Parathyroid adenoma (tissue), 2 donors: ENCODE results near the gene ZNF529.

Experiments used
- H2AFZ ChIP-seq: fragments of 300-600 bp; sonication (generic); one replicate; pipeline ENCODE4 v1.7.0; 2017; ENCODE audit warnings: antibody characterized with exemption, mild to moderate bottlenecking
- H3K27ac ChIP-seq: fragments of 300-600 bp; sonication (generic); one replicate; pipeline ENCODE4 v1.7.0; 2017
- H3K27me3 ChIP-seq: fragments of 300-600 bp; sonication (generic); one replicate; pipeline ENCODE4 v1.7.0; 2017; ENCODE audit warnings: low read length; ENCODE audit not compliant: control insufficient read depth, insufficient read depth
- H3K36me3 ChIP-seq: fragments of 300-600 bp; sonication (generic); one replicate; pipeline ENCODE4 v1.7.0; 2017; ENCODE audit warnings: low read length; ENCODE audit not compliant: control insufficient read depth, insufficient read depth
- H3K4me1 ChIP-seq: fragments of 300-600 bp; sonication (generic); one replicate; pipeline ENCODE4 v1.7.0; 2017; ENCODE audit warnings: control low read depth
- H3K4me2 ChIP-seq: fragments of 300-600 bp; sonication (generic); one replicate; pipeline ENCODE4 v1.7.0; 2017; ENCODE audit warnings: low read length
- H3K4me3 ChIP-seq: fragments of 300-600 bp; sonication (generic); one replicate; pipeline ENCODE4 v1.7.0; 2017; ENCODE audit warnings: low read depth, low read length
- H3K79me2 ChIP-seq: fragments of 300-600 bp; sonication (generic); one replicate; pipeline ENCODE4 v1.7.0; 2017; ENCODE audit warnings: control low read depth
- H3K9ac ChIP-seq: fragments of 300-600 bp; sonication (generic); one replicate; pipeline ENCODE4 v1.7.0; 2017; ENCODE audit warnings: mild to moderate bottlenecking
- H3K9me3 ChIP-seq: fragments of 300-600 bp; sonication (generic); one replicate; pipeline ENCODE4 v1.7.0; 2017; ENCODE audit warnings: low read length; ENCODE audit not compliant: control insufficient read depth
- CTCF ChIP-seq: fragments of 300-600 bp; sonication (generic); IDR thresholded peaks from one replicate; pipeline ENCODE4 v1.7.0; 2017; ENCODE audit warnings: antibody characterized with exemption, mild to moderate bottlenecking
- donor health status: primary hyperparathyroidism.

Gene ZNF529

GRCh38 chr19:36572593-36573019, 486 bp downstream of the ZNF529 start:
- H3K4me1 ChIP-seq, result peaks cover 9% of the 10 kb centered on the region
- no peak overlapping the region for H3K9ac ChIP-seq
- peak overlapping the region; percentile 96 for H3K4me3 ChIP-seq
- no peaks in the 10 kb centered on the region for H3K27me3 ChIP-seq
- peak overlapping the region; percentile 75 for H3K4me2 ChIP-seq
- no peak for TF ChIP-seq CTCF
- H3K36me3 ChIP-seq, result no peaks in the 10 kb centered on the region
- no peaks in the 10 kb centered on the region for H3K9me3 ChIP-seq
- H3K79me2 ChIP-seq, result peaks cover 14% of the 10 kb centered on the region
- peak overlapping the region; percentile 76 for H3K27ac ChIP-seq
- peak overlapping the region; percentile 91 for H2AFZ ChIP-seq

- Histone ChIP-seq H2AFZ (no peak overlapping the region), H3K27ac (no peak overlapping the region), H3K4me2 (no peak overlapping the region), H3K9ac (no peak overlapping the region), H3K36me3 (no peaks in the 10 kb centered on the region), H3K27me3 (no peaks in the 10 kb centered on the region), H3K4me3 (no peak overlapping the region), H3K4me1 (no peaks in the 10 kb centered on the region), H3K79me2 (peaks cover 31% of the 10 kb centered on the region), H3K9me3 (no peaks in the 10 kb centered on the region)
- no peak for TF ChIP-seq CTCF
Observed at GRCh38 chr19:36564391-36564790, 8.7 kb downstream of the ZNF529 start.

GRCh38 chr19:36547001-36547732, 25.9 kb downstream of the ZNF529 start:
- H3K9ac ChIP-seq, result no peak overlapping the region
- no peaks in the 10 kb centered on the region for H3K27me3 ChIP-seq
- no peaks in the 10 kb centered on the region for H3K4me1 ChIP-seq
- TF ChIP-seq CTCF, result no peak
- peaks cover 38% of the 10 kb centered on the region for H3K9me3 ChIP-seq
- H3K79me2 ChIP-seq, result no peaks in the 10 kb centered on the region
- no peak overlapping the region for H3K4me2 ChIP-seq
- peaks cover 41% of the 10 kb centered on the region for H3K36me3 ChIP-seq
- no peak overlapping the region for H3K4me3 ChIP-seq
- no peak overlapping the region for H2AFZ ChIP-seq
- H3K27ac ChIP-seq, result no peak overlapping the region

GRCh38 chr19:36528921-36529518, 44.1 kb downstream of the ZNF529 start:
- Histone ChIP-seq H3K9me3 (no peaks in the 10 kb centered on the region), H3K36me3 (no peaks in the 10 kb centered on the region)

More at GRCh38 chr19:36528921-36529518, 44.1 kb downstream of the ZNF529 start:
- H3K9ac ChIP-seq, result peak overlapping the region; percentile 4
- peaks cover 15% of the 10 kb centered on the region for H3K79me2 ChIP-seq
- no peaks in the 10 kb centered on the region for H3K4me1 ChIP-seq
- H3K4me2 ChIP-seq, result peak overlapping the region; percentile 67
- H3K4me3 ChIP-seq, result peak overlapping the region; percentile 92
- H3K27ac ChIP-seq, result peak overlapping the region; percentile 89
- TF ChIP-seq CTCF, result no peak
- no peaks in the 10 kb centered on the region for H3K27me3 ChIP-seq
- peak overlapping the region; percentile 96 for H2AFZ ChIP-seq
